Heart right ventricle (tissue), 16 donors: ENCODE results near the gene NPAS4. TPM values are rescaled to one million over a fixed set of nuclear protein-coding genes. Genes with fewer than 3 reads are reported as not detected.
"Not testable (repeated sequence)": the region's sequence is repeated elsewhere in the genome, so short reads cannot be mapped to it uniquely, and the experiment has no call there.

Source experiments
- ATAC-seq, 8 donors: fragments of 200-7000 bp; cut with Tn5 transposase; one replicate each; pipeline ENCODE4 v1.9.1; 2020; ENCODE audit warnings: mild to moderate bottlenecking in 8 of 8, moderate library complexity in 8 of 8, moderate number of reproducible peaks in 1 of 8
- DNase-seq, 2 donors: peaks; one replicate each; pipeline ENCODE4 v3.0.0-alpha.2; 2020
- H3K27ac ChIP-seq, 10 donors: fragments of 200-600 bp; sonication (generic) in 2 of 10; one replicate each; pipeline versions ENCODE4 v1.5.0 to v1.8.0; 2020 to 2022; ENCODE audit warnings: mild to moderate bottlenecking in 3 of 10
- H3K27me3 ChIP-seq, 7 donors: fragments of 200-600 bp; one replicate each; pipeline ENCODE4 v1.8.0; 2021 to 2022; ENCODE audit warnings: mild to moderate bottlenecking in 2 of 7
- H3K36me3 ChIP-seq, 9 donors: fragments of 200-600 bp; sonication (generic) in 1 of 9; one replicate each; pipeline versions ENCODE4 v1.5.0 to v1.8.0; 2020 to 2022; ENCODE audit warnings: mild to moderate bottlenecking in 2 of 9
- H3K4me1 ChIP-seq, 9 donors: fragments of 200-600 bp; sonication (generic) in 1 of 9; one replicate each; pipeline versions ENCODE4 v1.5.0 to v1.8.0; 2020 to 2022; ENCODE audit warnings: mild to moderate bottlenecking in 4 of 9
- H3K4me3 ChIP-seq, 10 donors: fragments of 200-600 bp; sonication (generic) in 2 of 10; one replicate each; pipeline versions ENCODE4 v1.5.0 to v1.8.0; 2020 to 2022; ENCODE audit warnings: mild to moderate bottlenecking in 7 of 10, moderate library complexity in 2 of 10
- H3K9me3 ChIP-seq, 11 donors: fragments of 200-600 bp in 10 of 11; sonication (generic) in 2 of 11; one replicate each; pipeline versions ENCODE4 v1.5.0 to v1.8.0; 2013 to 2022; ENCODE audit warnings: mild to moderate bottlenecking in 2 of 11, control low read depth in 1 of 11, moderate library complexity in 1 of 11
- WGBS, 2 donors: extraction: QIAGEN DNeasy Blood & Tissue Kit; methylation state at CpG; one replicate each; pipeline ENCODE4 v1.1.7; 2013; ENCODE audit warnings: inconsistent platforms in 1 of 2; 5-methylcytosine and 5-hydroxymethylcytosine counted together
- intact Hi-C, 10 donors: fragments of 100-400 bp; cut with DNase I; formaldehyde crosslinking; loops; one replicate each; pipeline versions ENCODE4 v1.11.1 to v1.14.2; 2022
- polyA plus RNA-seq, 2 donors: library from polyadenylated mRNA; stranded (reverse); fragments of 200-250 nt; gene quantifications; one replicate each; pipeline ENCODE4 v1.2.3, GENCODE V29; 2013
- total RNA-seq, 10 donors: library from RNA; stranded (reverse); fragmentation: NEBNext Ultra II Directional in 3 of 10; extraction: Animal tissue kit (Norgen Biotek cat#: 25700) in 3 of 10; gene quantifications; one replicate each; pipeline versions ENCODE4 v1.2.1 to v1.2.4, GENCODE V29; 2021 to 2023
- TF ChIP-seq, protein P1 (sequence below), 9 donors: fragments of 200-600 bp; sonication (generic) in 2 of 9; IDR thresholded peaks; one replicate each; pipeline versions ENCODE4 v1.5.0 to v1.8.0; 2021 to 2022; ENCODE audit warnings: antibody characterized with exemption in 9 of 9, mild to moderate bottlenecking in 5 of 9, moderate library complexity in 1 of 9
- donor health status: Arrhythmogenic right ventricular cardiomyopathy.
- donor health status: ischemic (EF 13 %, LVEDD 7.1; RV severe dilation, severe dysfunction).
- donor health status: healthy with polysubstance abuse.
- donor health status: DM: no; HTN: yes; CAD: no.
- donor health status: DM: no; HTN: no; CAD: no.
- donor health status: ischemic (EF 25% LVEDD 6.9; RV normal size, moderate dysfunction).
- donor health status: ischemic (EF 25% LVEDD 5.7; RV mildly dilated, moderate dysfunction).
- donor health status: healthy.
- donor health status: DM: yes; HTN: yes; CAD: no.
- donor health status: Ischemic cardiomyopathy.
- donor health status: ischemic (EF 35%, LVEDD 5.7; RV mildly dilated, moderate dysfunction).
- donor health status: nonischemic (EF 11% LVEDD 7.7; RV severe dilation, severe dysfunction).
- donor health status: DM: yes; HTN: yes; CAD: no.
- donor health status: PGD.
- donor health status: ischemic (EF 29% LVEDD 5.4; RV normal size, mild dysfunction).
- donor health status: nonischemic (EF 23%, LVEDD 6.1; RV moderate dilation, normal function).

The NPAS4 gene
- total and polyA plus RNA-seq, 12 donors = 0.04 TPM; not detected in 11

DNA sequence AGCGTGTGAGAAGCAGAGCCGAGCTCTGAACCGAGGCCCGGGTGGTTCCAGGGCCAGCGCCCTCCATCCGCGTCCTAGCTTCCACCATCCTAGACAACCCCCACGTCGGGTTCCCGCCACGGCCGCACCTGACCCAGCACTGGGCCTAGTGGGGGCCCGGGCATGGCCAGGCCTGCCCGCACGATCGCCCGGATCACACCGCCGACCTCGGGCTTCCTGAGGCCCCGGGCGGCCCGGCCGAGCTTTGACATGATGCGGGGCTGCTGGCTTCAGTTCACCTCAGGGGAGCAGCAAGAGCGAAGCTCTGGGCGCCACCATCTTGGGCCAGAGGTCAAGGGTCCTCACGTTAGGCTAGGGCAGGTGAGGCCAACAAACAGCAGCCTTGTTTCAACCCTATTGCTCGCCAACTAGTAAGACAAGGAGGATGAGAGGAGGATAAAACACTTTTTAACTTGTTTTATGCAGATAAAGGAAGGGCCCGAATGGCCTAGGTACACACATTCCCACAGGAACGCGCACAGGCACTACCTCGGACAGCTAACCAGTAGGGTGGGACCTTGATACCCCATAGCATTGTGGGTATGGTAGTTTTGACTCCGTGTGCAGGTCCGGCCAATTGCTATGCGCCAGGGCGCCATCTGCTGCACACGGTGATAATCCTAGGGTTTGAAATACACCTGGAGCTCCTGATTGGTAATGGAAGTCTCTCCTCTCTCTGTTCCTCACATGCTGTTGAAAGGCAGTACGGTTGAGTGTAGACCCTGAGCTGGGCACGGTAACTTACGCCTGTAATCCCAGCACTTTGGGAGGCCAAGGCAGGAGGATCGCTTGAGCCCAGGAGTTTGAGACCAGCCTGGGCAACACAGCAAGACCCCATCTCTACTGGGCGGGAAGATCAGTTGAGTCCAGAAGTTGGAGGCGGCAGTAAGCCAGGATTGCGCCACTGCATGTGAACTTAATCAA lies 17.9 kb downstream of the NPAS4 start, which contains the start of gene MRPL11:
Gene MRPL11 (minus strand): TSS at position 345 of the 963 bp plus-strand sequence. CDS start 94 bp downstream, at position 251.
- ATAC-seq = peak; percentile 99 to 100 (median 99)
- WGBS, 2 donors = 8% methylated on average over 45 of the region's 45 CpGs

DNA sequence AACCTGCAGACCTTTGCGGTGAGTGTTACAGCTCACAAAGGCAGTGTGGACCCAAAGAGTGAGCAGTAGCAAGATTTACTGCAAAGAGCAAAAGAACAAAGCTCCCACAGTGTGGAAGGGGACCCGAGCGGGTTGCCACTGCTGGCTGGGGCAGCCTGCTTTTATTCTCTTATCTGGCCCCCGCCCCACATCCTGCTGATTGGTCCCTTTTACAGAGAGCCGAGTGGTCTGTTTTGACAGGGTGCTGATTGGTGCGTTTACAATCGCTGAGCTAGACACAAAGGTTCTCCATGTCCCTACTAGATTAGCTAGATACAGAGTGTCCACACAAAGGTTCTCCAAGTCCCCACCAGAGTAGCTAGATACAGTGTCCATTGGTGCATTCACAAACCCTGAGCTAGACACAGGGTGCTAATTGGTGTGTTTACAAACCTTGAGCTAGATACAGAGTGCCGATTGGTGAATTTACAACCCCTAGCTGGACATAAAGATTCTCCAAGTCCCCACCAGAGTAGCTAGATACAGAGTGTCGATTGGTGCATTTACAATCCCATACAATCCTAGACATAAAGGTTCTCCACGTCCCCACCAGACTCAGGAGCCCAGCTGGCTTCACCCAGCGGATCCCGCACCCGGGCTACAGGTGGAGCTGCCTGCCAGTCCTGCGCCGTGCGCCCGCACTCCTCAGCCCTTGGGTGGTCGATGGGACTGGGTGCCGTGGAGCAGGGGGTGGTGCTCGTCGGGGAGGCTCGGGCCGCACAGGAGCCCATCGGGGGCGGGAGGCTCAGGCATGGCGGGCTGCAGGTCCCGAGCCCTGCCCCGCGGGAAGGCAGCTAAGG lies 19.5 kb downstream of the NPAS4 start:
- peaks cover 0 to 19% (median 9%) of the 10 kb centered on the region in 9 donors for H3K36me3 ChIP-seq
- H3K4me3 ChIP-seq, intact Hi-C loops, DNase-seq, H3K27me3 ChIP-seq, H3K27ac ChIP-seq, ATAC-seq: not testable (repeated sequence)
- peaks cover 3 to 18% (median 10%) of the 10 kb centered on the region in 9 donors for H3K4me1 ChIP-seq
- WGBS, 2 donors = 86 to 88% methylated on average over 29 of the region's 29 CpGs
- peaks cover 0 to 14% (median 9%) of the 10 kb centered on the region in 11 donors for H3K9me3 ChIP-seq

More for the DNA sequence above, 17.9 kb downstream of the NPAS4 start, which contains the start of gene MRPL11:
- peak; percentile 88 to 92 for DNase-seq
- Histone ChIP-seq H3K27me3 (no peaks in the 10 kb centered on the region), H3K4me3 (peak within 1 kb of the TSS; percentile 74 to 96 (median 83)), H3K4me1 (peaks cover 3 to 12% (median 10%) of the 10 kb centered on the region in 9 donors), H3K27ac (peak within 1 kb of the TSS; percentile 39 to 95 (median 82)), H3K9me3 (peaks cover 0 to 12% (median 6%) of the 10 kb centered on the region in 11 donors), H3K36me3 (peaks cover 0 to 35% (median 15%) of the 10 kb centered on the region in 9 donors)
- intact Hi-C loops = loop anchor here in 1 of 10 donors (2.0 kb wide), 1 partner anchor 30 kb away; no protein-coding TSS in a partner anchor
- TF ChIP-seq, protein P1, sequence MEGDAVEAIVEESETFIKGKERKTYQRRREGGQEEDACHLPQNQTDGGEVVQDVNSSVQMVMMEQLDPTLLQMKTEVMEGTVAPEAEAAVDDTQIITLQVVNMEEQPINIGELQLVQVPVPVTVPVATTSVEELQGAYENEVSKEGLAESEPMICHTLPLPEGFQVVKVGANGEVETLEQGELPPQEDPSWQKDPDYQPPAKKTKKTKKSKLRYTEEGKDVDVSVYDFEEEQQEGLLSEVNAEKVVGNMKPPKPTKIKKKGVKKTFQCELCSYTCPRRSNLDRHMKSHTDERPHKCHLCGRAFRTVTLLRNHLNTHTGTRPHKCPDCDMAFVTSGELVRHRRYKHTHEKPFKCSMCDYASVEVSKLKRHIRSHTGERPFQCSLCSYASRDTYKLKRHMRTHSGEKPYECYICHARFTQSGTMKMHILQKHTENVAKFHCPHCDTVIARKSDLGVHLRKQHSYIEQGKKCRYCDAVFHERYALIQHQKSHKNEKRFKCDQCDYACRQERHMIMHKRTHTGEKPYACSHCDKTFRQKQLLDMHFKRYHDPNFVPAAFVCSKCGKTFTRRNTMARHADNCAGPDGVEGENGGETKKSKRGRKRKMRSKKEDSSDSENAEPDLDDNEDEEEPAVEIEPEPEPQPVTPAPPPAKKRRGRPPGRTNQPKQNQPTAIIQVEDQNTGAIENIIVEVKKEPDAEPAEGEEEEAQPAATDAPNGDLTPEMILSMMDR (IDR thresholded peaks at IDR 0.05) = peak; percentile 31 to 87 (median 68)

- DNase-seq, intact Hi-C loops, ATAC-seq, H3K27me3 ChIP-seq, H3K27ac ChIP-seq, H3K4me3 ChIP-seq: not testable (repeated sequence)
- H3K4me1 ChIP-seq = peaks cover 3 to 18% (median 10%) of the 10 kb centered on the region in 9 donors
- 87 to 97% methylated on average over 24 to 27 of the region's 27 CpGs for whole genome bisulfite sequencing, 2 donors
- H3K36me3 ChIP-seq = peaks cover 0 to 13% (median 4%) of the 10 kb centered on the region in 9 donors
- peaks cover 0 to 14% (median 9%) of the 10 kb centered on the region in 11 donors for H3K9me3 ChIP-seq
Measured at GRCh38 chr11:66440940-66441282, 20.1 kb downstream of the NPAS4 start.

DNA sequence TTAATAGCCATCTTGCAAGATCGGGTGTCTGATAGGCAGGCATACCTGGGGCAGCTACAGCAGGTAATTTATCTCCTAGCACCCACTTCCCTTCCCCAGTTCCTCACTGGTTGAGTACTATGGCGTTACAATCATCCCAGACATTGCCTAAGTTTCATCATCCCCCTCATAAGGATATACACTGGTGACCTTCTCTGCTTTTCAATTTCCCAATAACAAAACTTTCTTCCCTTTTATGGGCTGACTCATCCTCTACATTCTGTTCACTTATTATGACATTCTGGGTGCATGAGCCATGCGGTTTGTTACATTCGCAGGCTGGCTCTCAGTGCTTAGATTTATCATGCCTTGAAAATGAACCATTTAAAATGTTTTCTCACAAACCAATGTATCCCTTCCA lies 22.8 kb downstream of the NPAS4 start:
- TF ChIP-seq, protein P1 (IDR thresholded peaks at IDR 0.05) = no peak

GRCh38 chr11:66447012-66447411 lies 26.2 kb downstream of the NPAS4 start:
- H3K27ac ChIP-seq = no peak overlapping the region
- ATAC-seq (no peak), DNase-seq (no peak)
- no peaks in the 10 kb centered on the region for H3K27me3 ChIP-seq
- no peaks in the 10 kb centered on the region for H3K36me3 ChIP-seq
- TF ChIP-seq, protein P1 (IDR thresholded peaks at IDR 0.05) = no peak
- H3K4me3 ChIP-seq = no peak overlapping the region
- H3K4me1 ChIP-seq = peaks cover 0 to 9% (median 0%) of the 10 kb centered on the region in 9 donors
- peaks cover 0 to 14% (median 9%) of the 10 kb centered on the region in 11 donors for H3K9me3 ChIP-seq
- intact Hi-C loops = no loop called here

More for the DNA sequence above, 22.8 kb downstream of the NPAS4 start:
- peaks cover 0 to 14% (median 9%) of the 10 kb centered on the region in 11 donors for H3K9me3 ChIP-seq
- H3K4me1 ChIP-seq = peaks cover 0 to 9% (median 0%) of the 10 kb centered on the region in 9 donors
- H3K4me3 ChIP-seq = no peak overlapping the region
- 85 to 86% methylated on average over 4 of the region's 4 CpGs for whole genome bisulfite sequencing, 2 donors
- no peaks in the 10 kb centered on the region for H3K36me3 ChIP-seq
- intact Hi-C loops = no loop called here
- H3K27ac ChIP-seq = no peak overlapping the region
- ATAC-seq = no peak
- DNase-seq = no peak
- H3K27me3 ChIP-seq = no peaks in the 10 kb centered on the region
